Activated naive CD4-positive, alpha-beta T cell (primary cell): ENCODE data around the gene BNC2.

Experiments
- DNase-seq, 4 experiments: peaks; one replicate each; lab custom pipeline; 2025; lab: John Stamatoyannopoulos, UW

BNC2 gene

GRCh38 chr9:16755467-16756160 is 114.9 kb downstream of the BNC2 start:
- no peak for DNase-seq

DNA sequence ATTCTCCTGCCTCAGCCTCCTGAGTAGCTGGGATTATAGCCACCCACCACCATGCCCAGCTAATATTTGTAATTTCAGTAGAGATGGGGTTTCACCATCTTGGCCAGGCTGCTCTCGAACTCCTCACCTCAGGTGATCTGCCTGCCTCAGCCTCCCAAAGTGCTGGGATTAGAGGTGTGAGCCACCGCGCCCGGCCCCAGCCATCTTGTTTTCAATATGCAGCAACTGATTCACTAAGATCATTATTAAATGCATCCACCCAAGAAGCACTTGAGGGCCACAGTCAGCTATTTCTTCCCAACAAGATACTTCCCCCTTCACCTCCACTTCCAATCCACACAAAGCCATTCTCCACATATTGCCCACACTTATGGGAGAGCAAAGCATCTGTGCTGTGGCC is 115.8 kb downstream of the BNC2 start:
- DNase-seq = no peak

DNA sequence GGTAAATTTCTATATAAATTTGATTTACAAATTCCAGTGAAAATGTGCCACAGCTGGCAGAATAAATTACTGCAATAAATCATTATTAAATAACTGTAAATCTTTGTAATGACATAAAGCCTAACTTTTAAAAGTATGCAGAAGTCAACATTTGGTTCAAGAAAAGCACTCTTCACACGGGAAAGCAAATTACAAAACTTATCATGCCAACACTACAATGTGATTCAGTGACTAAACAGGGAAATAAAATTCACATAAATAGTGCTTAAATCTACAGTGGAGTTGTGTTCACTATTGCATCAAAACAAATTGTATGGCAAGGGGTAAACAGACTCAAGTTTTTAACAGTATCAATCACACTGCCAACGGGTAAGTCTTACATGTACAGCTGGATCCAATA is 117.2 kb downstream of the BNC2 start:
- no peak for DNase-seq

- no peak for DNase-seq
These were observed 117.9 kb downstream of the BNC2 start for GRCh38 chr9:16752601-16753000.

DNA sequence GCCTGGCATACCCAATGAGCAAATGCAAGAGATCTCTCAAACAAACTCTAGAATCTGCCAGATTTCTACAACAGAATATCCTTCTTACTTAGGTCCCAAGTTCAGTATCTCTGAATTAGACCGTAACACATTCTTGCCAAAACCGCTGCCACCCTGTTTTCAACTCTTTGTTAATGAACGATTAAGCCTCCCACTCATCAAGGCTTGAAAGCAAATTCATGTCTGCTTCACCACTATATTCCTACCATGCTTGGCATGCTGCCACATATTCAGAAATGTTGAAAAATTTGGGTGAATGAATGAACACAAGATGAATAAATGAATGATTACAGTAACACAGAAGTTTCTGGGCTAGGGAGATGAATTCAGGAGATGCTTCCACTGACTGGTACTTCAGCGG is 119.9 kb downstream of the BNC2 start:
- no peak for DNase-seq

DNA sequence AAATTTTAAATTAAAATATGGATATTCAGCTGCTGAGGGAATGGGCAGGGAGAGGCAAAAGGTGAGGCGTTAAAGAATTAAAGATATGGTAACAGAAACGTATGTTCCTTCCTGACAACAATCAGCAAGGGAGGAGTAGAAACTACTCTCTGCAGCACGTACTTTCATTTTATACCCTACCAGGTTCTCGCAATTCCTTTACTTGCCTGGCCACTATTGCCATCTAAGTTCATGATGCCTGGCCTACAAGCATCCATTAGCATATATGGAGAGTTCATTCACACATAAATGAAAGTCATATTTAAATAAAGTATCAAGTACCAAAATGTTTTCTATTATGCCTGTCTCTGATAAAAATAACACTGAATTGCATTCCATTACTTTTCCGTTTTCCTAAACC is 125.1 kb downstream of the BNC2 start:
- no peak for DNase-seq

- DNase-seq = no peak
These were observed 126.1 kb downstream of the BNC2 start for GRCh38 chr9:16744394-16744793.

DNA sequence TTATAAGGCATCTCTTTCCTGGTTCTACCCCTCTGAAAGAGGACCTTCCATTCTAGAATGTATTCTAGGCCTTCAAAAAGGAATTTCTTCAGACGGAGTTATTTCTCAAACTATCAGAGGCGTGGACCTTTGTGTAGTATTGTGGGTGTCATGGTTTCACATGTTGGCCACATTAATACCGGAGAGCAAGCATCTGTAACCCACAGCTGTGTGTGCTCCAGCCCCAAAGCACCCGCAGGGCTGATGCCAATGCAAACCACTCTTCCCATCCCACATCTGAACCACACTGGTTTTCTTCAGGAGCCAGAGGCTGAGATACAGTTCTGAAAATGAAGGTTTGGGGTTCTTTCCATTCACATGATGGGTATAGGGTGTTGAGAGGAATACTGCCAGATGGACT is 127.1 kb downstream of the BNC2 start:
- DNase-seq = no peak

GRCh38 chr9:16735001-16735400 is 135.5 kb downstream of the BNC2 start:
- no peak for DNase-seq

- no peak for DNase-seq
These were observed 137.9 kb downstream of the BNC2 start for GRCh38 chr9:16732546-16732945.

GRCh38 chr9:16730162-16730561 is 140.3 kb downstream of the BNC2 start:
- DNase-seq = no peak

- DNase-seq = no peak
These were observed 140.8 kb downstream of the BNC2 start for GRCh38 chr9:16729651-16730050.

- DNase-seq = no peak
These were observed 142.3 kb downstream of the BNC2 start for GRCh38 chr9:16728137-16728508.

DNA sequence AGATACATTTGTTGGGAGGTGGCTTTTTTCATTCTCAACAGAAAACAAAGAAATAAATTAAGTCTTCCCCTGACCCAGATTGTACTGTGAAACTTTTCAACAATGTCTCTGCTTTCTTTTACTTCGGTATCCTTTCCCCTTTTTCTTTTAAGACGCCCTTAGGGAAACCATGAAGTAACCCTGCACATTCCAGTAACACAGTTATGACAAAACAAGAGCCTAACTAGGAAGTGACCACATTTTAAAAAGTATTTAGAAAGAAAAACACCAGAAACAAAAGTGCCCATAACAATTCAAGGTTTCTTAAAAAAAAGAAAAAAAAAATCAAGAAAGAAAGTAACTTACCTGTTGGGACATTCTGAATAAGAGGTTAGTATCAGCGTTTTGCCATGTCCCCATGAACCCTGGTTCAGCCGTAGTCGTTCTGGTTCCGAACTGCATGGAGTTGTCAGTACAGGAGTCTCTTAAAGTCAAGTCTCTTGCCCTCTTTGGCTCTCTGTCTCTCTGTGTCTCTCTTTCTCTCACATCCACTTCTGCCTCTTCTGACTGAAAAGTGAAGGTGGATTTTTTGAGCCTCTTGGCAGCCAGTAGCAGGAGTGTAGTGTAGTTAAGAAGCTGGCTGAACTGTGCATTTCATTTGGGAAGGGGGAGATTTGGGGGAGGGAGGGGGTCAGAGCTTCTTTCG is 142.9 kb downstream of the BNC2 start:
- DNase-seq = no peak

GRCh38 chr9:16726718-16727451 is 143.6 kb downstream of the BNC2 start:
- DNase-seq = no peak

- DNase-seq = no peak
These were observed 144.4 kb downstream of the BNC2 start for GRCh38 chr9:16726029-16726428.

DNA sequence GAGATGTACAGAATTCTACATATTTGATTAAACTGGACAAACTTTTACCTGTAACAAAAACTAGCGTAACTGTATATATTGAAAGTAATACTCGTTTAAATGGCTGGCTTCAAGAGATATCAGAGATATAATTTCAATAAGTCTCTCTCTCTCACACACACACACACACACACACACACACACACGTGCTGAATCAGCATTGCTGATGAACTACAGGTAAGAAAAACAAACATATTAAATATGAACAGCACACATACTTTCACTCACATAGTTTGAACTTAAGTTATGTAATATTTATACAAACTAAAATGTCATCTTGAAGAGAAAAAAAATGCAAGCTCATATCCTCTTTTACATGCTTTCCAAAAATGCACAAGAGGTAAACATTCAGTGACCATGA is 145.4 kb downstream of the BNC2 start:
- no peak for DNase-seq

- no peak for DNase-seq
These were observed 148.5 kb downstream of the BNC2 start for GRCh38 chr9:16721972-16722371.

DNA sequence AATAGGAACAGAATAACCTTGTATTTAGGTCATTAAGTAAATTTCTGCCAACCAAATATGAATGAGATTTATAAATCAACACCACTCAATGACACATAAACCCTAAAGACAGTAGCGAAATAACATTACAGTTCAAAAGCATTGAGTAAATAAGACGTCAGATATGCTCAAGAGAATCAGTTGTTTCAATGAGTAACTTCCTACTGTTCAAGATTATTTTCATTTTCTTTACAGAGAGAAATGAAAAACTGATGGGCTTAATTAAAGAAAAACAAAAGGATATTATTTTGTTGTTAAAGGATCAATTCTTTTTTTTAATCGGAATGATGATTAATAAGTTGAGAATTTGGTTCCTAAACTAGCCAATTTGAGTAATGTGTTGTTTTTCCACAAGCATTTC is 150.1 kb downstream of the BNC2 start:
- no peak for DNase-seq

DNA sequence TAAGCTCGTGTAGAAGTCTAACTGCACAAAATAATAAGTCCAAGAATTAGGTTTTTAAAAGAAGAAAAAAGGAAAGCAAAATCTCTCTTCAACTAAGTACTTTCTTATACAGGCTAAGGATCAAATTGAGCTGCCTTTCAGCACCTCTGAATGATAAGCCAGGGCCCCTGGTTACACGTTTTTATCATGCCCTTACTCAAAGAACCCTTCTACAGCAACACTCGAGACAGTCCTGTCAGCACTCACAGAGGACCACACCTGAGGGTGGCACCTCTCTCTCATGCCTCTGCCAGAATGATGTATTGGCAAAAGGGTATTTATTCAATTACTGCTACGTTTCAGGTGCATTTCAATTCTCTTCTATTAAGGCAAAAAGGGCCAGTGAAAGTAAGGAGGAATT is 150.5 kb downstream of the BNC2 start:
- DNase-seq = no peak

- DNase-seq = no peak
These were observed 151.5 kb downstream of the BNC2 start for GRCh38 chr9:16718952-16719351.

- no peak for DNase-seq
These were observed 152.2 kb downstream of the BNC2 start for GRCh38 chr9:16718296-16718695.

GRCh38 chr9:16716601-16717000 is 153.9 kb downstream of the BNC2 start:
- DNase-seq = no peak
